BE2C (cell line): Measurements from ENCODE around the gene ZBP1.
A peak's percentile ranks its signal among the peaks of the same experiment; 100 is the strongest.

Experiments used
- DNase-seq: peaks from one replicate; pipeline ENCODE4 v3.0.0-alpha.2; 2020
- H3K27me3 ChIP-seq: fragments of 250-450 bp; sonication (Bioruptor Pico); 2 replicates; pipeline ENCODE4 v1.5.1; 2020; ENCODE audit warnings: mild to moderate bottlenecking
- H3K36me3 ChIP-seq: fragments of 250-450 bp; sonication (Bioruptor Pico); 2 replicates; pipeline ENCODE4 v1.5.1; 2020; ENCODE audit warnings: mild to moderate bottlenecking
- H3K4me1 ChIP-seq: fragments of 250-450 bp; sonication (Bioruptor Pico); 2 replicates; pipeline ENCODE4 v1.5.1; 2020
- H3K4me3 ChIP-seq: 2 replicates; pipeline ENCODE4 v1.5.1; 2011; ENCODE audit warnings: low read depth, low read length
- H3K9me3 ChIP-seq: fragments of 250-450 bp; sonication (Bioruptor Pico); 2 replicates; pipeline ENCODE4 v1.5.1; 2020
- CTCF ChIP-seq: IDR thresholded peaks from 2 replicates; pipeline ENCODE4 v1.5.1; 2012; ENCODE audit warnings: mild to moderate bottlenecking, low read depth, low read length

Gene ZBP1

DNA sequence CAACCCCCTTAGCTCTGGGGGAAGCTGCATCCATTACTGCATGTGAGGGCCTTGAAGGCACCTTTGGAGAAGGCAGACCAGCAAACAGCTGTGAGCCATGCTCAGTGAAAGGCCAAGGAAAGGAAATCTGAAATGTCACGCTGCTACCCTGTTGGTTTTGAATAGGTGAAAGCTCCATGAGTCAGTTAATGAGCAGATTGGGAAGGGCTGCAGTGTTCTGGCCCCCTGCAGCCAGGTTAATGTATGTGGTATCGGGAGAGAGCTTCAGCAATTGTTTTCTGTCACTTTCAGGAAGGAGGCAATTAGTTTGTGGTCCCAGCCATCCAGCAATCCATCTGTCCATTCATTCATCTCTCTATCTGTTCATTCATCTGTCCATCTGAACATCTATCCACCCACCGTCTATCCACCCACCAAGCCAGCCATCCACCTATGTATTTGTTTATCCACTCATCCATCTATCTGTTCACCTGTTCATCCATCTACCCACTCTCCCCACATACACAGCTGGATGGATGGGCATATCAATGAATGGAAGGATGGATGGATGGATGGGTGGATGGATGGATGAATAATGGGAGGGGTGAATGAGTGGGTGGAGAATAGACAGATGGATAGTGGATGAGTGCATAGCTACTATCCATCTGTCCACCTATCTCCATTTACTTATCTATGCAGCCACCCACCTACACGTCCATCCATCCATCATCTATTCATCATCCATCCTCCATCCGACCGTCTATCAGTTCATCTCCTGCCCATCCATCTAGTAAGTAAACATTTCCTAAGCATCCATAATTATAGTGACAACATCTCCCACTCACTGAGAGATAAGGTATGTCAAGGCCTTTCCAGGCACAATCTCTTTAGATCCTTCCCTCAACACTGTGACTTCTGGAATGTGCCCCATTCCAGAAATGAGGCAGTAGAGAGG is 43.3 kb downstream of the ZBP1 start:
- no peak for TF ChIP-seq CTCF
- DNase-seq, result no peak
- no peaks in the 10 kb centered on the region for H3K9me3 ChIP-seq
- H3K27me3 ChIP-seq, result peaks cover 13% of the 10 kb centered on the region
- H3K36me3 ChIP-seq, result no peaks in the 10 kb centered on the region
- H3K4me3 ChIP-seq, result no peak overlapping the region
- H3K4me1 ChIP-seq, result no peaks in the 10 kb centered on the region

- peaks cover 13% of the 10 kb centered on the region for H3K27me3 ChIP-seq
Measured at GRCh38 chr20:57576002-57576401, 44.2 kb downstream of the ZBP1 start.

DNA sequence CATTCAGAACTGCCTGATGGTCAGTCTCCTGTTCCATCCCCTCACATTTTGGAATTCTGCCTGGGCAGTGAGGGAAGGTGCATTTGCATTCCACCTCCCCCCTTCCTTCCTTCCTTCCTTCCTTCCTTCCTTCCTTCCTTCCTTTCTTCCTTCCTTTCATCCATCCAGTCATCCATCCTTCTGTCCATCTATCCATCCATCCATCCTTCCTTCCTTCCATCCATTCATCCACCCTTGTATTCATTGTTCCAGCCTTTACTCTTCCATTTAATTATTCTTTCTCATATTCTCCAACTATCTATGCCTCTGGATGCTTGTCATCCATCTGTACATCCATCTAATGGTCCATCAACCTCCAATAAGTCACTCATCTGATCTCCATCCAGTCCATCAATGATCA is 45.3 kb downstream of the ZBP1 start:
- no peaks in the 10 kb centered on the region for H3K36me3 ChIP-seq
- H3K4me3 ChIP-seq, result no peak overlapping the region
- H3K9me3 ChIP-seq, result no peaks in the 10 kb centered on the region
- TF ChIP-seq CTCF, result no peak
- H3K27me3 ChIP-seq, result peaks cover 6% of the 10 kb centered on the region
- DNase-seq, result no peak
- no peaks in the 10 kb centered on the region for H3K4me1 ChIP-seq

More at GRCh38 chr20:57576002-57576401, 44.2 kb downstream of the ZBP1 start:
- Histone ChIP-seq H3K36me3 (no peaks in the 10 kb centered on the region), H3K4me3 (no peak overlapping the region), H3K9me3 (no peaks in the 10 kb centered on the region), H3K4me1 (no peaks in the 10 kb centered on the region)
- no peak for DNase-seq
- TF ChIP-seq CTCF, result no peak

DNA sequence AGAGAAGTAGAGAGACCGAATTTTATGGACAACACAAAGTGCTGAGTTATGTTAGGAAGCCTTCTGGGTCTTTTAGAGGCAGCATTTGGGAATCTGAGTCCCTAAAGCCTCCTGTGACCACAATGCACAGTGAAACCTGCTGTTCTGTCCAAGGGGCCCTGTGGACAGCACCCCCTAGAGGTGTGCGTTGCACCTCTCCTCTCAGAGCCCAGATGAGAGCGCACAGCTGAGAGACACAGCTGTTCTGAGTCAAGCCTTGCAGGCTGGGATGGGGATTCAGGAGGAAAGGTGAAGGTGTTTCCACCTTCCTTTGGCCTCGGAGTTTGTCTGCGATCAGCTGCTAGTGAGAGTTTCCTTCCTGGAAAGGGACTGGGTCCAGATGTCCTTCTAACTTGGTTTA is 46.3 kb downstream of the ZBP1 start:
- peak; percentile 70 for TF ChIP-seq CTCF
- H3K4me3 ChIP-seq, result no peak overlapping the region
- H3K9me3 ChIP-seq, result no peaks in the 10 kb centered on the region
- no peaks in the 10 kb centered on the region for H3K36me3 ChIP-seq
- DNase-seq, result peak; percentile 41
- H3K4me1 ChIP-seq, result no peaks in the 10 kb centered on the region
- H3K27me3 ChIP-seq, result no peaks in the 10 kb centered on the region; the same call in 1 of the 2 replicates

- TF ChIP-seq CTCF, result no peak
- no peaks in the 10 kb centered on the region for H3K9me3 ChIP-seq
- no peaks in the 10 kb centered on the region for H3K4me1 ChIP-seq
- H3K36me3 ChIP-seq, result no peaks in the 10 kb centered on the region
- no peak overlapping the region for H3K4me3 ChIP-seq
- no peak for DNase-seq
- no peaks in the 10 kb centered on the region; the same call in 1 of the 2 replicates for H3K27me3 ChIP-seq
Measured at GRCh38 chr20:57573242-57573641, 47.0 kb downstream of the ZBP1 start.

- Histone ChIP-seq H3K36me3 (no peaks in the 10 kb centered on the region), H3K4me1 (no peaks in the 10 kb centered on the region), H3K9me3 (no peaks in the 10 kb centered on the region), H3K27me3 (no peaks in the 10 kb centered on the region), H3K4me3 (no peak overlapping the region)
- no peak for DNase-seq
- no peak for TF ChIP-seq CTCF
Measured at GRCh38 chr20:57571782-57572416, 48.3 kb downstream of the ZBP1 start.
